Stimulated activated CD4-positive, alpha-beta T cell treated with anti-CD3 and anti-CD28 coated beads, Interleukin-1b, Interleukin-23, amount 100 ng/mL, for 24 hours (primary cell): ENCODE results near the gene SRPK2.
"Not testable (repeated sequence)": the region's sequence is repeated elsewhere in the genome, so short reads cannot be mapped to it uniquely, and the experiment has no call there.

Source experiments
- DNase-seq, 4 experiments: peaks; one replicate each; pipeline ENCODE4 v3.0.0-alpha.2; 2020; ENCODE audit warnings: low read depth in 4 of 4, low spot score in 1 of 4

Gene SRPK2

GRCh38 chr7:105268056-105268455 is 120.7 kb downstream of the SRPK2 start:
- no peak for DNase-seq

GRCh38 chr7:105267244-105267643 is 121.5 kb downstream of the SRPK2 start:
- DNase-seq: no peak

GRCh38 chr7:105264707-105265106 is 124.0 kb downstream of the SRPK2 start:
- DNase-seq: no peak

GRCh38 chr7:105261689-105262088 is 127.0 kb downstream of the SRPK2 start:
- DNase-seq: no peak

- not testable (repeated sequence) for DNase-seq
These were observed 128.4 kb downstream of the SRPK2 start for GRCh38 chr7:105260201-105260871.

GRCh38 chr7:105258919-105259318 is 129.8 kb downstream of the SRPK2 start:
- DNase-seq: not testable (repeated sequence)

- no peak for DNase-seq
These were observed 131.4 kb downstream of the SRPK2 start for GRCh38 chr7:105257338-105257737.

GRCh38 chr7:105256761-105257231 is 131.9 kb downstream of the SRPK2 start:
- DNase-seq: no peak

- DNase-seq: no peak
These were observed 138.0 kb downstream of the SRPK2 start for GRCh38 chr7:105250706-105251105.

GRCh38 chr7:105250239-105250638 is 138.5 kb downstream of the SRPK2 start:
- no peak for DNase-seq

GRCh38 chr7:105249216-105249615 is 139.5 kb downstream of the SRPK2 start:
- DNase-seq: no peak

- DNase-seq: no peak
These were observed 142.0 kb downstream of the SRPK2 start for GRCh38 chr7:105246679-105247078.

- DNase-seq: no peak
These were observed 142.5 kb downstream of the SRPK2 start for GRCh38 chr7:105246256-105246655.

- no peak for DNase-seq
These were observed 143.2 kb downstream of the SRPK2 start for GRCh38 chr7:105245398-105246114.

GRCh38 chr7:105244594-105244993 is 144.1 kb downstream of the SRPK2 start:
- DNase-seq: no peak

- DNase-seq: no peak
These were observed 147.5 kb downstream of the SRPK2 start for GRCh38 chr7:105241198-105241597.

GRCh38 chr7:105238198-105238765 is 150.4 kb downstream of the SRPK2 start:
- no peak for DNase-seq

- DNase-seq: no peak
These were observed 153.8 kb downstream of the SRPK2 start for GRCh38 chr7:105234886-105235285.

GRCh38 chr7:105232829-105233291 is 155.9 kb downstream of the SRPK2 start:
- DNase-seq: not testable (repeated sequence)

GRCh38 chr7:105230486-105230885 is 158.2 kb downstream of the SRPK2 start:
- no peak for DNase-seq

GRCh38 chr7:105229641-105230040 is 159.1 kb downstream of the SRPK2 start:
- DNase-seq: no peak

- no peak for DNase-seq
These were observed 160.2 kb downstream of the SRPK2 start for GRCh38 chr7:105228555-105228954.
